GM10248 (cell line): ENCODE data around the gene ETV3.
"Not testable (repeated sequence)": the region's sequence is repeated elsewhere in the genome, so short reads cannot be mapped to it uniquely, and the experiment has no call there.

ENCODE experiments used
- CTCF ChIA-PET: fragments of 300-600 bp; sonication (Branson Sonifier 250); formaldehyde crosslinking; extraction: SDS; loops from one replicate; lab custom pipeline; 2021; ENCODE audit warnings: antibody characterized with exemption; lab: Yijun Ruan, JAX
- POLR2A ChIA-PET: fragments of 350-650 bp; sonication (Branson Sonifier 250); formaldehyde crosslinking; extraction: SDS; loops from one replicate; lab custom pipeline; 2020; ENCODE audit warnings: antibody characterized with exemption; lab: Yijun Ruan, JAX
- DNase-seq: peaks from one replicate; pipeline ENCODE4 v3.0.0; 2012; ENCODE audit errors: extremely low spot score
- TF ChIP-seq, protein P1 (sequence below): IDR thresholded peaks from 2 replicates; pipeline ENCODE4 v1.5.1; 2012; ENCODE audit warnings: mild to moderate bottlenecking, low read depth; ENCODE audit errors: extremely low read depth, missing control alignments, control extremely low read depth

The ETV3 gene

DNA sequence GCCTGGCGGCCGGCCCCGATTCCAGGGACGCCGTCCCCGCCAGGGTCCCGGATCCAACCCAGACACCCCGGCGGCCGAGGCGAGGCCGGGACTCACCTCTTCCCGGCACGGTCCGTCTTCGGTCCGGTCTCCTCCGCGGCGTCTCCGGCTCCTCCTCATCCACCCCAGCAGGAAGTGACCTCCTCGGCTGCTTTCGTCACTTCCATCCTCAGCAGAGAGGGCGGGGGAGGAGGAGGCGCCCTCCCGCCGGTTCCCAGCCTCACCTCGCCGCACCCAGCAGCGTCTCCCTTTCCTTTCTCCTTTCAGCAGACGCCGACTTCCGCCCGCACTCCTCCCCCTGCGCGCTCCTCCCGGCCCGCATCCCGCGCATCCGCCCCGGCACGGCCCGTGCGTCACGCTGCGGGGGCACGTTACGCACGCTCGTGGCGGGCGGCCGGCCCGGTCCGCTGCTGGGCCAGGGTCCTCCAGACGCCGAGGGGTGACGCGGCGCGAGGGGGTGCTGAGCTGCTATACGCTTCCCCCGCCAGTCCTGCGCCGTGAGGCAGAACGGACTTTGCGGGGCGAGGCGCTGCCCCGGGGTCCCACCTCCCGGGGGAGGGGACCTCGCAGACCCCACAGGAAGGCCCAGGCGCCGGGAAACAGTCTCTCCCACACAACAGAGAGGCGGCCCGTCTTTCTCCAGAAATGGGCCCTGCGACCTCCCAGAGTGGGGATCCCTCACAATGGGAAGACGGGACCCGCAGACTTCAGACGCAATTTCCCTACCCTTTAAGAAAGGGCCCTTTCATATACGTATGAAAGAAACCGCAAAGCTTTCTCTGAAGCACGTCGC lies at the start of gene ETV3:
Gene ETV3, minus strand, starts transcription at position 176 of the 832 bp plus-strand sequence. CDS start 2,043 bp downstream, outside the sequence.
- DNase-seq: peak; percentile 93
- TF ChIP-seq, protein P1, sequence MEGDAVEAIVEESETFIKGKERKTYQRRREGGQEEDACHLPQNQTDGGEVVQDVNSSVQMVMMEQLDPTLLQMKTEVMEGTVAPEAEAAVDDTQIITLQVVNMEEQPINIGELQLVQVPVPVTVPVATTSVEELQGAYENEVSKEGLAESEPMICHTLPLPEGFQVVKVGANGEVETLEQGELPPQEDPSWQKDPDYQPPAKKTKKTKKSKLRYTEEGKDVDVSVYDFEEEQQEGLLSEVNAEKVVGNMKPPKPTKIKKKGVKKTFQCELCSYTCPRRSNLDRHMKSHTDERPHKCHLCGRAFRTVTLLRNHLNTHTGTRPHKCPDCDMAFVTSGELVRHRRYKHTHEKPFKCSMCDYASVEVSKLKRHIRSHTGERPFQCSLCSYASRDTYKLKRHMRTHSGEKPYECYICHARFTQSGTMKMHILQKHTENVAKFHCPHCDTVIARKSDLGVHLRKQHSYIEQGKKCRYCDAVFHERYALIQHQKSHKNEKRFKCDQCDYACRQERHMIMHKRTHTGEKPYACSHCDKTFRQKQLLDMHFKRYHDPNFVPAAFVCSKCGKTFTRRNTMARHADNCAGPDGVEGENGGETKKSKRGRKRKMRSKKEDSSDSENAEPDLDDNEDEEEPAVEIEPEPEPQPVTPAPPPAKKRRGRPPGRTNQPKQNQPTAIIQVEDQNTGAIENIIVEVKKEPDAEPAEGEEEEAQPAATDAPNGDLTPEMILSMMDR: no peak
- POLR2A ChIA-PET: interaction anchor here (0.7 kb wide), 1 partner anchor 321 kb away, joined by 3 read pairs; no protein-coding TSS in a partner anchor
- CTCF ChIA-PET: interaction anchor here (1.3 to 6.3 kb wide), 6 partner anchors 17 to 49 kb away, joined by 3 to 78 read pairs (median 28); no protein-coding TSS in a partner anchor

- no peak for DNase-seq
- ChIA-PET POLR2A (no interaction called here), CTCF (interaction anchor here (1.0 to 5.9 kb wide), 7 partner anchors 10 to 319 kb away, joined by 3 to 33 read pairs (median 4); no protein-coding TSS in a partner anchor)
- TF ChIP-seq, protein P1: no peak
Observed at GRCh38 chr1:157186281-157186992, 48.2 kb upstream of the ETV3 start.

DNA sequence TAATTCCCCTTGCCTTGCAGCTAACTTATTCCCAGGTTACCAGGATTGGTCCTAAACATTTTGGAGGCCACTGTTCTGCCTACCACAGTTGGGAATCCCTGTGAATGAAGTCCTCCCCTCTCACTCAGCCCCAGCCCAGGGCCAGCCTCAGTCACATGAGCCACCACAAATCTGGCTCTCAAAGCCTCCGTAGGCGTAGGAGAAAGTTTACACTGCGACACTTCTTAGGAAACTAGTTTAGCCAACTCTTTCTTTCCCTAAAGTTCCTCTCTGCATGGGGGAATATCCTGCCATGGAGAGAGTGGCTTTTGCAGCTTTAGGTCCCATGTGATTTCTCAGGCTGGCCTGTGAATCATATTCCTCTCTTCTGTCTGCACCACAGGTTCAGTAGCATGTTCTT lies 45.7 kb upstream of the ETV3 start:
- CTCF ChIA-PET: interaction anchor here (1.1 to 5.9 kb wide), 8 partner anchors 8 to 322 kb away, joined by 3 to 33 read pairs (median 6); no protein-coding TSS in a partner anchor
- DNase-seq: no peak
- POLR2A ChIA-PET: no interaction called here
- TF ChIP-seq, protein P1: no peak

DNA sequence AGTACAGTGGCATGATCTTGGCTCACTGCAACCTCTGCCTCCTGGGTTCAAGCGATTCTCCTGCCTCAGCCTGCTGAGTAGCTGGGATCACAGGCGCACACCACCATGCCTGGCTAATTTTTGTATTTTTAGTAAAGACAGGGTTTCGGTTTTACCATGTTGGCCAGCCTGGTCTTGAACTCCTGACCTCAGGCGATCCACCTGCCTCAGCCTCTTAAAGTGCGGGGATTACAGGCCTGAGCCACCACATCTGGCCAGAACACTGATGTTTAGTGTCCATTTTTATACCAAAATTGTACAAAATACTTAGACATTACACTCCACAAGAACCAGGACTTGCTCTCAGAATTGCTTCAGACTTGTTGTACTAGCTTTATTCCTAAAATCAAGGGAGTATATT lies 44.2 kb upstream of the ETV3 start:
- POLR2A ChIA-PET, DNase-seq: not testable (repeated sequence)
- CTCF ChIA-PET: interaction anchor here (1.0 to 3.1 kb wide), 8 partner anchors 11 to 397 kb away, joined by 3 to 17 read pairs (median 10); no protein-coding TSS in a partner anchor

DNA sequence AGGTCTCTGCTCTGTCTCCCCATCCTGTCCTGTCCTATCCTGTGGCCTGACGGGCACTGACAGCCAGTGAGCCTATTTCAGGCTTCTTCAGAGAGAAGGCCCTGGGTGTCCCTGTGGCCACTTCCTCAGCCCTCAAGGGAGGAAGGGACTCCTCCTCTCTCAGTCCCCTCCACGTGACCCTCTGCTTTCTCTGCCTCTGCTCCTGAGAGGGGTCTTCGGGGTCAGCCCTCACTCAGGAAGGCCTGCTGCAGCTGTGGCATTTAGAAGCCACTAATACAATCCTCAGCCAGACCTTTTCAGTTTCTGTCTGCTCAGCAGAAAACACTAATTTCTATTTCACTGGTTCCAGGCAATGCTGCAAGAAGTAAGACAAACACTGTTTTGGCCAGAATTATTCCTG lies 43.6 kb upstream of the ETV3 start:
- ChIA-PET POLR2A (no interaction called here), CTCF (interaction anchor here (1.0 to 3.1 kb wide), 11 partner anchors 8 to 398 kb away, joined by 3 to 17 read pairs (median 7); no protein-coding TSS in a partner anchor)
- no peak for DNase-seq
- TF ChIP-seq, protein P1: no peak

DNA sequence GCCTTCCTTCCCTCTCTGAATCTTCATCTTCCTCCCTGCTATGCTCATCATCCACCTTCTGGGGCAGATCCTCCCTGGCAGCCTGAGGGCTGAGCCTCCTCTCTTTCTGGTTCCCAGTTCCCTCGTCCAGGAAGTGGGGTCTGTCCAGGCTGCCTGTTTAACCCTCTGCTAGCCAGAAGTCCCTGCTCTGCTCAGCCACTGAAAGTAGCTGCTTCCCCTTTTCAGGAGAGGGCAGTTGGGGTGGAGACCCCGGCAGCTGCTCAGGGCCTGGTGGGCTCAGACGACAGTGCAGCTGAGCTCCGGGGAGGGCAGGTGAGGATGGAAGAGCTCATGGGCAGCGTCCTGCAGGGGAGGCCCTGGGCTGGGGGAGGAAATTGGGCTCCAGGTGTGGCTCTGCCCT lies 43.1 kb upstream of the ETV3 start:
- CTCF ChIA-PET: interaction anchor here (1.0 to 3.1 kb wide), 10 partner anchors 8 to 324 kb away, joined by 3 to 17 read pairs (median 8); no protein-coding TSS in a partner anchor
- POLR2A ChIA-PET: no interaction called here
- DNase-seq: peak; percentile 46
- TF ChIP-seq, protein P1: no peak
